ENCODE data around the gene MFAP5. TPM values are rescaled to one million over a fixed set of nuclear protein-coding genes. Genes with fewer than 3 reads are reported as not detected.

MFAP5 gene
- total and polyA plus RNA-seq, 2 donors (not counting 3 experiments of a cell fraction or from before 2014, with no cell fraction given) = 0.39 TPM; not detected in 1

GRCh38 chr12:8637666-8638065 lies 25.0 kb downstream of the MFAP5 start:
- CTCF ChIA-PET = interaction anchor here (0.8 kb wide), 1 partner anchor 19 kb away, joined by 3 read pairs; no protein-coding TSS in a partner anchor
- dilution Hi-C loops (cut with MboI; ENCODE audit: extremely low pct_ligation_motif_present, low sequenced_read_pairs) = no loop called here
- DNase-seq (ENCODE audit: low read depth, low spot score) (no peak), FAIRE-seq (no peak)
- Histone ChIP-seq H3K27me3 (ENCODE audit: control insufficient read depth in 2 of 2, insufficient read depth in 2 of 2, low read length in 2 of 2) (peaks cover 8 to 13% of the 10 kb centered on the region in 2 experiments), H3K36me3 (ENCODE audit: control insufficient read depth in 2 of 2, extremely low read depth in 1 of 2, insufficient read depth in 2 of 2, low read length in 2 of 2) (no peaks in the 10 kb centered on the region), H3K4me1 (ENCODE audit: control insufficient read depth, extremely low read depth, insufficient read depth, low read length) (no peaks in the 10 kb centered on the region), H3K4me2 (ENCODE audit: insufficient read depth, low read length) (no peak overlapping the region), H2AFZ (ENCODE audit: low read depth, low read length) (no peak overlapping the region), H3K9me3 (replicated peaks; ENCODE audit: control insufficient read depth, insufficient read depth, low read length) (no peaks in the 10 kb centered on the region), H3K4me3 (replicated peaks in 1 of 3; ENCODE audit: insufficient read depth in 1 of 3, low read depth in 1 of 3, low read length in 3 of 3) (no peak overlapping the region), H4K20me1 (replicated peaks; ENCODE audit: control insufficient read depth, extremely low read depth, insufficient read depth, low read length) (no peaks in the 10 kb centered on the region), H3K9me1 (replicated peaks; ENCODE audit: control insufficient read depth, extremely low read depth, insufficient read depth, low read length) (no peaks in the 10 kb centered on the region), H3K27ac (ENCODE audit: insufficient read depth, low read depth, low read length) (no peak overlapping the region), H3K79me2 (ENCODE audit: control insufficient read depth, insufficient read depth, low read length) (no peaks in the 10 kb centered on the region), H3K9ac (replicated peaks; ENCODE audit: extremely low read depth, insufficient read depth, low read length) (no peak overlapping the region)
- no peak for TF ChIP-seq MYC (IDR thresholded peaks at IDR 0.05; ENCODE audit: low read depth, low read length)
- TF ChIP-seq, protein P1, sequence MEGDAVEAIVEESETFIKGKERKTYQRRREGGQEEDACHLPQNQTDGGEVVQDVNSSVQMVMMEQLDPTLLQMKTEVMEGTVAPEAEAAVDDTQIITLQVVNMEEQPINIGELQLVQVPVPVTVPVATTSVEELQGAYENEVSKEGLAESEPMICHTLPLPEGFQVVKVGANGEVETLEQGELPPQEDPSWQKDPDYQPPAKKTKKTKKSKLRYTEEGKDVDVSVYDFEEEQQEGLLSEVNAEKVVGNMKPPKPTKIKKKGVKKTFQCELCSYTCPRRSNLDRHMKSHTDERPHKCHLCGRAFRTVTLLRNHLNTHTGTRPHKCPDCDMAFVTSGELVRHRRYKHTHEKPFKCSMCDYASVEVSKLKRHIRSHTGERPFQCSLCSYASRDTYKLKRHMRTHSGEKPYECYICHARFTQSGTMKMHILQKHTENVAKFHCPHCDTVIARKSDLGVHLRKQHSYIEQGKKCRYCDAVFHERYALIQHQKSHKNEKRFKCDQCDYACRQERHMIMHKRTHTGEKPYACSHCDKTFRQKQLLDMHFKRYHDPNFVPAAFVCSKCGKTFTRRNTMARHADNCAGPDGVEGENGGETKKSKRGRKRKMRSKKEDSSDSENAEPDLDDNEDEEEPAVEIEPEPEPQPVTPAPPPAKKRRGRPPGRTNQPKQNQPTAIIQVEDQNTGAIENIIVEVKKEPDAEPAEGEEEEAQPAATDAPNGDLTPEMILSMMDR (IDR thresholded peaks at IDR 0.05; ENCODE audit: extremely low read depth in 1 of 2, insufficient read depth in 1 of 2, low read depth in 1 of 2, low read length in 2 of 2) = no peak
- no peak for TF ChIP-seq EZH2 (IDR thresholded peaks at IDR 0.05; ENCODE audit: borderline replicate concordance, low read depth, low read length, severe bottlenecking)
- no peak for TF ChIP-seq GATA2 (IDR thresholded peaks at IDR 0.05; ENCODE audit: insufficient read depth, insufficient read length, low read depth, low read length)
- no peak for TF ChIP-seq POLR2A (IDR thresholded peaks at IDR 0.05; ENCODE audit: low read depth, low read length)
- TF ChIP-seq FOS (IDR thresholded peaks at IDR 0.05; ENCODE audit: borderline replicate concordance, insufficient read depth, low read length) = no peak
- no peak for TF ChIP-seq MAX (IDR thresholded peaks at IDR 0.05; ENCODE audit: insufficient read depth, insufficient read length)
- TF ChIP-seq JUN (IDR thresholded peaks at IDR 0.05; ENCODE audit: borderline replicate concordance, insufficient read depth, insufficient read length, low read depth) = no peak
- TF ChIP-seq POLR2AphosphoS5 (IDR thresholded peaks at IDR 0.05; ENCODE audit: insufficient read depth, low read depth, low read length) = no peak
- intact Hi-C loops (cut with micrococcal nuclease) = no loop called here
- BruUV-seq (replicated peaks) = no TSS peak
- POLR2A ChIA-PET = no interaction called here

All from endothelial cell of umbilical vein (primary cell).